T47D (cell line): ENCODE results near the gene RHOG.
A peak's percentile ranks its signal among the peaks of the same experiment; 100 is the strongest.
"Not testable (repeated sequence)": the region's sequence is repeated elsewhere in the genome, so short reads cannot be mapped to it uniquely, and the experiment has no call there.

Experiments used
- DNase-seq, 2 experiments: peaks; one replicate each; pipeline versions ENCODE4 v3.0.0 to v3.0.0-alpha.2; 2011 to 2012; ENCODE audit warnings: low read depth in 1 of 2, low spot score in 1 of 2
- JUND ChIP-seq: IDR thresholded peaks from 2 replicates; pipeline ENCODE4 v1.6.1; 2012; ENCODE audit warnings: low read depth
- in situ Hi-C: cut with HindIII; loops from 2 replicates; pipeline ENCODE4 v1.10.0; 2016; ENCODE audit warnings: low sequenced_read_pairs, low pct_unique_long_range_greater_than_20kb

RHOG gene

DNA sequence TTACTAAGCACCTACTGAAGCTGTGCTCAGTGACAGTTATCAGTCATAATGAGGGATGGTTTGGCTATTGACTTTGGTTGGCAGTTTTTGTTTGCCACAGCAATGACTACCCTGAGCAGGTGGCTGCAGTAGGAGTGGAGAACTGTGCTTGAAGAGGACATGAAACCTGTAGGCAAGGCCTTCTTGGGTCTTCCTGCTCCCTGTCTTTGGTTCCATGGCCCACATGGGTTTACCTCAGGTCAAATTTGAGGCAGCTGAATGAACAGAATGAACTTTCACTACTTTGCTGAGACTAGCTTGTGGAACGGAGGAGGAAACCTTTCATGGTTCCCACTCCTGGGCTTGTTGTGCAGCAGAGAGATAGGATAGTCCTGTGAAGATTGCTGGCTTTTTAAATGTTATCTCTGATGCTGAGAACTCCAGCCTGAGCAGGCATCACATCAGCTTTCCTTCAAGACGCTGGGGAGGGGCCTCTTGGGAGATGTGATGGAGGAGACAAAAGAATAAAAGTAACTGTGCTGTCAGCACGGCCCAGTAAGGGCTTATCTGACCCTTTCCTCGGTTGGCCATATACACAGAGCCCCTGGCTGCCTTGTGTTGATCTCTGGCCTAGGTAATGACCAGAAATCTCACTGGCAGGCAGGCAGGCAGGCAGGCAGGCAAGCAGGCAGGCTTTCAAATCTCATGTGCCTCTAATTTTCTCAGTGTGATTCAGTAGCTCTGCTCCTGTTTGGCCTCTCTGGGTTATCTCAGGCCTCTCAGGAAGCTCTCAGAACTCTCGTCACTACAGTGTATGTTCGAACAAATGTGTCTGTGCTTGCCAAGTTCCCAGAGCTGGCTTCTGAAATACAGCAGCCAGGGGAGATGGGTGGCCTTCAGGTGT lies 26.7 kb upstream of the RHOG start:
- in situ Hi-C loops: no loop called here
- no peak for DNase-seq
- TF ChIP-seq JUND: no peak

DNA sequence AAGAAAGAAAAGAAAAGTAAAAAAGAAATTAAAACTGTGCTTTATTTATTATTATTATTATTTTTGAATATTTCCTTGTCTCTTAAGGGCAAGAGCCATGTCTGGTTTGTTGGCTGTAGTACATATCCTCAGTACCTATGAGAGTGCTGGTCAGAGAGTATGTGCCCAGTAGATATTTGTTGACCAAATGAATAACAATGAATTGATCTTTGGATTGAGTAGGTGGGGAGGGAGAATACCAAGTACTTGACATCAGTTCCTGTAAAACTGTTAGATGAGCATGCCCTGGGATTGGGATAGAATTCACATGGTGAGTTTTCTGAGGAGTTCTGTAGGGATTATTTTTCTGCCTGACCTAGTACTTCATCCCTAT lies 26.1 kb upstream of the RHOG start:
- no peak for TF ChIP-seq JUND
- in situ Hi-C loops: no loop called here
- DNase-seq: no peak

- in situ Hi-C loops: no loop called here
- no peak for DNase-seq
- TF ChIP-seq JUND: no peak
These were observed 25.4 kb upstream of the RHOG start for GRCh38 chr11:3866206-3866605.

GRCh38 chr11:3865388-3866193 lies 24.8 kb upstream of the RHOG start:
- TF ChIP-seq JUND: no peak
- no peak for DNase-seq
- in situ Hi-C loops: no loop called here

DNA sequence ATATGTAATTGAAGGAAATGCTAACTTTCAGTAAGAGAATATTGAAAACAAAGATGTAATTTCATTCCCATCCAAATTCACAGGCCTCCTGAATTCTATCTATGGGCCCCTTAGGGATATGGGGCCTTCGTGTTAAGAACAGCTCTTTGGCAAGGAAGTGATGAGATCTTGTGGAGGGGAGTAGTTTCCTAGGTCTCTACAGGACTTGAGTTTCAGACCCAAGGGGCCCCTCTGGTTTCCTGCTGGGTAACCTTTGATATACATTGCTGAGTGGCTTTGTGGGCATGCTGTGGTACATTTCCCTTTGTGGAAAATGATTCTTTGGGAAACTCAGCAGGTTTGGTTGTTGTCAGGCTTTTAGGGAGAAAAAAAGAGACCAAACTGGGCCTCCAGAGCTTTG lies 20.9 kb upstream of the RHOG start:
- no peak for TF ChIP-seq JUND
- no peak for DNase-seq
- in situ Hi-C loops: no loop called here

DNA sequence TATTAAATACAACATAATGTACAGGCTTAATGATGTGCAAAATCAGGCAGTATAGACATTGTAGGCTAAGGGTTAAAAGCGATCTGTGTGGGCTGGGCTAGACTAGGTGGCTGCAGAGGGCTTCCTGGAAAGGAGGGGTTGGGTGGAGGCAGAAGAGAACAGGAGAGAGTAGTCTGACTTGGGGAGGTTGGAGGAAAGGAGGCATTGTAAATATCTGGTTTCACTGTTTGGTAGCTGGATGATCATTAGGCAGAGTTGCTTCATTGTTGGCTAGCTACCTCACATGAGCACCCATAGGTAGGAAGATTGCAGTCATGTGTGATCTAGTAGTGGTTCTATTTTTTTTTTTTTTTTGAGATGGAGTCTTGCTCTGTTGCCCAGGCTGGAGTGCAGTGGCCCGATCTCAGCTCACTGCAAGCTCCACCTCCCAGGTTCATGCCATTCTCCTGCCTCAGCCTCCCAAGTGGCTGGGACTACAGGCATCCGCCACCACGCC lies 20.2 kb upstream of the RHOG start:
- in situ Hi-C loops, DNase-seq: not testable (repeated sequence)

- TF ChIP-seq JUND: no peak
- no peak for DNase-seq
- in situ Hi-C loops: no loop called here
These were observed 19.6 kb upstream of the RHOG start for GRCh38 chr11:3860375-3860774.

GRCh38 chr11:3859373-3859881 lies 18.7 kb upstream of the RHOG start:
- in situ Hi-C loops: no loop called here
- TF ChIP-seq JUND: no peak
- no peak for DNase-seq

DNA sequence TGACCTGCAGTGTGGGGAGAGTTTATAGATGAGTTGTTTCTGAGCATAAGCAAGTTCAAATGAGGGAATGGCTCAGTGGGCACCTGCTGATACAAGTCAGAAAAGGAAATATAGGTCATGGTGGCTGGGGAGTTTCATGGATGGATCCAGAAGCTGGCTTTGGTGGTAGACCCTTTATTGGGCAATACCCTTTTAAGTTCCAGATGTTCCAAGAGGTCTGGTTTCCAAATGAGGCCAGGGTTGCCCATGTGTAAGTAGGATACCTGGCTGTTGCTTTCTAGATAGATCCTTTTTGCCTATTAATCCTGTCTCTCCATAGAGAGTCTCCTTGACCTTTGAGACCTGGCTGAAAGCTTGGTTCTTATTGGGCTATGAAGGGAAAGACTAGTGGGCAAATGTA lies 16.9 kb upstream of the RHOG start:
- DNase-seq: no peak
- no peak for TF ChIP-seq JUND
- in situ Hi-C loops: no loop called here

DNA sequence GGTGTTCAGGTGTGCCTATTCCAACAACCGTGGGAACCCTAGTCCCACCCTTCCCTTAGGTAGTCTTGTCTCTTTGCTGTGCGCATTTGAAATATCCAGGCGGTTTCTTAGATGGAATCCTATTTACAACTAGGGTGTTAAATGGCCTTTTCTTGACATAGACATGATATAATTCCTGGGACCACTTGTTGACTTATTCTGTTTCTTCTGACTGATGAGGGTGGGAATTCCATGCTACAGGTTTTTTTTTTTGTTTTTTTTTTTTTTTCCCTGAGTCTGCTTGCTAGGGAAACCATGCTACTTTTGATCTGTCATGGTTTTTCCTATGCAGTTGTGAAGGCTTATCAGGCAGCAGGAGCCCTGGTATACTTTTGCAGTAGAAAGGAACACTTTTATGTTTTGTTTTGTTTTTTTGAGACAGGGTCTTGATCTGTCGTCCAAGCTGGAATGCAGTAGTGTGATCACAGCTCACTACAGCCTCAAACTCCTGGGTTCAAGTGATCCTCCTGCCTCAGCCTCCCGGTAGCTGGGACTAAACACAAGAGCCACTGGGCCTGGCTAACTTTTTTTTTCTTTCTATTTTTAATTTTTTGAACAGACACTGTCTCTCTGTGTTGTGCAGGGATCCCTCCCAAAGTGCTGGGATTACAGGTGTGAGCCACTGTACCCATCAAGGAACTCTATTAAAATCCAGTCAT lies 16.2 kb upstream of the RHOG start:
- DNase-seq: no peak
- in situ Hi-C loops: no loop called here
- no peak for TF ChIP-seq JUND

DNA sequence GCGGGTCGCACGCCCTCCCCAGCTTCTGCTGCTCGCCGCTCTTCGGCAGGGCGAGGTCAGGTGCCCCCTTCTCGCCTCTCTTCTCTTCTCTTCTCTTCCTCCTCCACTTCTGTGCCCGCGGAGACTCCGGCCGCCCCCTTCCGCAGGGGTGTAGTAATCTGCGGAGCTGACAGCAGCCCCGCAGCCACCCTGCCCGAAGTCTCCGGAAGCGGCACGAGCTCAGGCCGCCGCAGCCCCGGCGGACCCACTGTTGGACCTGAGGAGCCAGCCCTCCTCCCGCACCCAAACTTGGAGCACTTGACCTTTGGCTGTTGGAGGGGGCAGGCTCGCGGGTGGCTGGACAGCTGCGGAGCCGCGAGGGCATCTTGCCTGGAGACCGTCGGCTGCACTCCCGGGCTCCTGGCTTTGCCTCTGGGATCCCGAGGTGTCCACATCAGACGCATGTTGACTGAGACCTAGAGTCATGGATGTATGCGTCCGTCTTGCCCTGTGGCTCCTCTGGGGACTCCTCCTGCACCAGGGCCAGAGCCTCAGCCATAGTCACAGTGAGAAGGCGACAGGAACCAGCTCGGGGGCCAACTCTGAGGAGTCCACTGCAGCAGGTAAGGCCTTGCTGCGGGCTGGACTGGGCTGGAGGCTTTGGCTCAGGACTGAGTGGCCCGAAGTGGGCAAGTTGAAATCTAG lies 15.2 kb upstream of the RHOG start:
- no peak for TF ChIP-seq JUND
- in situ Hi-C loops: no loop called here
- DNase-seq: peak in 1 of 2 experiments; percentile 24

DNA sequence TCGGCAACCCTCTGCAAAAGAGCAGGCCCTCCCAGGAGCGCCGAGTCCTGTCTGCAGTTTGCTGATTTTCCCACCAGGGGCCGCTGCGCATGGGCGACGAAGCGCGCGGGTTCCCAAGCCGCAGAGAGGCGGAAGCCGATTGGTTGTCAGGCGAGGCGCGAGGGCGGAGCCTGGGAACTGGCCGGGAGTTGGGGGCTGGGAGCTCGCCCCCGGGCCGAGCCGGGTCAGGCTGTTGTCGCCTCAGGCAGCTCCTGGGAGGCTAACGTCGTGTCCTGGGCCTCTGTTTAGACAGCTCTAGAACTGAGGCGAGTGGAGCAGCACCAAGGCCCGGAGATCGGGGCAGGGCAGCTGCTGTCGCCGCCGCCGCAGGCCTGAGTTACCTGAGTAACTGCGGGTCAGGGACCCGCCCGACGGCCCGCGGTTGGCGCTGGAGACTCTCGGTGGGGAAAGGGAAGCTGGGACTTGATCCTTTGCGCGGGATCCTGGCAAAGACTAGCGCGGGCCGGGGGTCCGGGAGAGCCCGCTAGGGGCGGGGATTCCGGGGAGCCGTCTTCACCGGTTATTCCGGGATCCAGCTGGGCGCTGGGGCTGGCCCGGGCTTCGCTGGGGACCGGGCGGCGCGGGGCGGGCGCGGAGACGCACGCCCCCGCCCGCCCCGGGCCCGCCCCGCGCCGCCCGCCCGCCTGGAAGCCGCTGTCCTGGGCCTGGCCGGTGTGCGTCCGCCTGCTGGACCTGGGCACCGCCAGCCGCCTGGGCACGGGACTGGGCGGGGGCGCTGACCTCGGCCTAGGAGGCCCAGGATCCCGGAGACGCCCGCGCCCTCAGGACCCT lies 14.4 kb upstream of the RHOG start, which contains the start of gene STIM1:
Gene STIM1, plus strand, starts transcription at position 688 of the 831 bp plus-strand sequence. CDS start 607 bp downstream, outside the sequence.
- no peak for TF ChIP-seq JUND
- DNase-seq: peak; percentile 81 to 90
- in situ Hi-C loops: no loop called here
